NCI-H1417 (cell line): ENCODE data around the gene TEPSIN.

Experiments used
- DNase-seq, 3 experiments: peaks; one replicate each; lab custom pipeline; 2025; lab: John Stamatoyannopoulos, UW

Gene TEPSIN

GRCh38 chr17:81197831-81198490 lies 40.9 kb downstream of the TEPSIN start:
- no peak for DNase-seq

- no peak for DNase-seq
Measured at GRCh38 chr17:81197409-81197795, 41.5 kb downstream of the TEPSIN start.

GRCh38 chr17:81196505-81197408 lies 42.1 kb downstream of the TEPSIN start:
- DNase-seq, result no peak

- no peak for DNase-seq
Measured at GRCh38 chr17:81195941-81196495, 42.8 kb downstream of the TEPSIN start.

GRCh38 chr17:81194941-81195901 lies 43.6 kb downstream of the TEPSIN start:
- no peak for DNase-seq

- DNase-seq, result no peak
Measured at GRCh38 chr17:81194225-81194760, 44.6 kb downstream of the TEPSIN start.

GRCh38 chr17:81193470-81194224 lies 45.2 kb downstream of the TEPSIN start:
- DNase-seq, result no peak

- DNase-seq, result no peak
Measured at GRCh38 chr17:81193051-81193410, 45.8 kb downstream of the TEPSIN start.

- DNase-seq, result peak in 1 of 3 experiments; percentile 38
Measured at GRCh38 chr17:81192386-81193050, 46.3 kb downstream of the TEPSIN start.

- DNase-seq, result no peak
Measured at GRCh38 chr17:81191646-81192045, 47.2 kb downstream of the TEPSIN start.

- no peak for DNase-seq
Measured at GRCh38 chr17:81191116-81191515, 47.7 kb downstream of the TEPSIN start.

GRCh38 chr17:81190591-81190990 lies 48.3 kb downstream of the TEPSIN start:
- no peak for DNase-seq

- DNase-seq, result no peak
Measured at GRCh38 chr17:81189670-81190530, 49.0 kb downstream of the TEPSIN start.

- DNase-seq, result no peak
Measured at GRCh38 chr17:81189016-81189415, 49.8 kb downstream of the TEPSIN start.

- DNase-seq, result no peak
Measured at GRCh38 chr17:81188491-81188840, 50.4 kb downstream of the TEPSIN start.

GRCh38 chr17:81187586-81188490 lies 51.0 kb downstream of the TEPSIN start:
- no peak for DNase-seq

- DNase-seq, result no peak
Measured at GRCh38 chr17:81187120-81187519, 51.7 kb downstream of the TEPSIN start.

GRCh38 chr17:81186203-81186602 lies 52.7 kb downstream of the TEPSIN start:
- no peak for DNase-seq
